T47D (cell line): ENCODE measurements around the gene SPEM1.
"Not testable (repeated sequence)": the region's sequence is repeated elsewhere in the genome, so short reads cannot be mapped to it uniquely, and the experiment has no call there.

Experiments used
- DNase-seq, 2 experiments: peaks; one replicate each; pipeline versions ENCODE4 v3.0.0 to v3.0.0-alpha.2; 2011 to 2012; ENCODE audit warnings: low read depth in 1 of 2, low spot score in 1 of 2
- JUND ChIP-seq: IDR thresholded peaks from 2 replicates; pipeline ENCODE4 v1.6.1; 2012; ENCODE audit warnings: low read depth
- in situ Hi-C: cut with HindIII; loops from 2 replicates; pipeline ENCODE4 v1.10.0; 2016; ENCODE audit warnings: low sequenced_read_pairs, low pct_unique_long_range_greater_than_20kb

SPEM1 gene

GRCh38 chr17:7465597-7466275 lies 45.6 kb downstream of the SPEM1 start:
- in situ Hi-C loops = no loop called here
- no peak for DNase-seq
- no peak for TF ChIP-seq JUND

GRCh38 chr17:7466318-7466638 lies 46.2 kb downstream of the SPEM1 start:
- DNase-seq = no peak
- no peak for TF ChIP-seq JUND
- in situ Hi-C loops = no loop called here

GRCh38 chr17:7466639-7467341 lies 46.7 kb downstream of the SPEM1 start:
- TF ChIP-seq JUND = no peak
- in situ Hi-C loops = no loop called here
- no peak for DNase-seq

- no peak for DNase-seq
Measured at GRCh38 chr17:7467498-7467897, 47.4 kb downstream of the SPEM1 start.

GRCh38 chr17:7468290-7468689 lies 48.2 kb downstream of the SPEM1 start:
- in situ Hi-C loops = no loop called here
- no peak for DNase-seq
- TF ChIP-seq JUND = no peak

More at GRCh38 chr17:7467498-7467897, 47.4 kb downstream of the SPEM1 start:
- in situ Hi-C loops = no loop called here
- no peak for TF ChIP-seq JUND

GRCh38 chr17:7468804-7469389 lies 48.8 kb downstream of the SPEM1 start:
- in situ Hi-C loops = no loop called here
- TF ChIP-seq JUND = no peak
- no peak for DNase-seq

GRCh38 chr17:7469843-7470242 lies 49.7 kb downstream of the SPEM1 start:
- DNase-seq, in situ Hi-C loops: not testable (repeated sequence)

GRCh38 chr17:7470457-7470973 lies 50.4 kb downstream of the SPEM1 start:
- DNase-seq, in situ Hi-C loops: not testable (repeated sequence)
